Nephron (organoid): Measurements from ENCODE around the gene NT5C3A.

Experiments used
- H3K27ac Mint-ChIP-seq, 3 experiments: 2 replicates each; pipeline ENCODE4 v1.8.0; 2020; ENCODE audit warnings: mixed read lengths in 3 of 3, mild to moderate bottlenecking in 2 of 3, moderate library complexity in 1 of 3
- H3K27me3 Mint-ChIP-seq: 2 replicates; pipeline ENCODE4 v1.8.0; 2021; ENCODE audit warnings: low read depth, mild to moderate bottlenecking, moderate library complexity, mixed read lengths
- H3K36me3 Mint-ChIP-seq: 2 replicates; pipeline ENCODE4 v1.8.0; 2020; ENCODE audit warnings: low read depth, mixed read lengths
- H3K4me1 Mint-ChIP-seq: 2 replicates; pipeline ENCODE4 v1.8.0; 2020; ENCODE audit warnings: mixed read lengths
- H3K4me3 Mint-ChIP-seq, 3 experiments: 2 replicates each; pipeline ENCODE4 v1.8.0; 2020; ENCODE audit warnings: mild to moderate bottlenecking in 3 of 3, mixed read lengths in 3 of 3, moderate library complexity in 2 of 3
- H3K9me3 Mint-ChIP-seq: 2 replicates; pipeline ENCODE4 v1.8.0; 2020; ENCODE audit warnings: mixed read lengths
- CTCF ChIP-seq, 3 experiments: fragments of 200-600 bp; sonication (generic); IDR thresholded peaks; one replicate each; pipeline ENCODE4 v1.5.0; 2021; ENCODE audit warnings: antibody characterized with exemption in 3 of 3; ENCODE audit not compliant: unreplicated experiment in 3 of 3

Gene NT5C3A

GRCh38 chr7:33091641-33092191 is 29.1 kb upstream of the NT5C3A start:
- Mint-ChIP-seq H3K27me3 (no peaks in the 10 kb centered on the region), H3K9me3 (no peaks in the 10 kb centered on the region), H3K27ac (no peak overlapping the region), H3K4me3 (no peak overlapping the region), H3K4me1 (no peaks in the 10 kb centered on the region), H3K36me3 (peaks cover 42% of the 10 kb centered on the region)
- no peak for TF ChIP-seq CTCF (IDR thresholded peaks at IDR 0.05; ENCODE audit: unreplicated experiment in 3 of 3)

- no peaks in the 10 kb centered on the region for H3K4me1 Mint-ChIP-seq
- H3K27me3 Mint-ChIP-seq = no peaks in the 10 kb centered on the region
- no peak overlapping the region for H3K4me3 Mint-ChIP-seq
- no peak overlapping the region for H3K27ac Mint-ChIP-seq
- H3K9me3 Mint-ChIP-seq = no peaks in the 10 kb centered on the region
- H3K36me3 Mint-ChIP-seq = peaks cover 36% of the 10 kb centered on the region
- TF ChIP-seq CTCF (IDR thresholded peaks at IDR 0.05; ENCODE audit: unreplicated experiment in 3 of 3) = no peak
Measured at GRCh38 chr7:33091111-33091531, 28.5 kb upstream of the NT5C3A start.

GRCh38 chr7:33089142-33089541 is 26.6 kb upstream of the NT5C3A start:
- Mint-ChIP-seq H3K36me3 (peaks cover 19% of the 10 kb centered on the region), H3K4me1 (no peaks in the 10 kb centered on the region), H3K27ac (no peak overlapping the region), H3K27me3 (no peaks in the 10 kb centered on the region), H3K9me3 (no peaks in the 10 kb centered on the region), H3K4me3 (no peak overlapping the region)
- no peak for TF ChIP-seq CTCF (IDR thresholded peaks at IDR 0.05; ENCODE audit: unreplicated experiment in 3 of 3)

GRCh38 chr7:33087858-33088257 is 25.3 kb upstream of the NT5C3A start:
- H3K4me3 Mint-ChIP-seq = no peak overlapping the region
- no peak for TF ChIP-seq CTCF (IDR thresholded peaks at IDR 0.05; ENCODE audit: unreplicated experiment in 3 of 3)
- H3K9me3 Mint-ChIP-seq = no peaks in the 10 kb centered on the region
- peaks cover 4% of the 10 kb centered on the region for H3K27me3 Mint-ChIP-seq
- no peaks in the 10 kb centered on the region for H3K4me1 Mint-ChIP-seq
- H3K27ac Mint-ChIP-seq = no peak overlapping the region
- H3K36me3 Mint-ChIP-seq = peaks cover 6% of the 10 kb centered on the region

GRCh38 chr7:33087356-33087755 is 24.8 kb upstream of the NT5C3A start:
- no peaks in the 10 kb centered on the region for H3K4me1 Mint-ChIP-seq
- TF ChIP-seq CTCF (IDR thresholded peaks at IDR 0.05; ENCODE audit: unreplicated experiment in 3 of 3) = no peak
- no peak overlapping the region for H3K27ac Mint-ChIP-seq
- peaks cover 1% of the 10 kb centered on the region for H3K36me3 Mint-ChIP-seq
- H3K27me3 Mint-ChIP-seq = peaks cover 4% of the 10 kb centered on the region
- H3K9me3 Mint-ChIP-seq = no peaks in the 10 kb centered on the region
- H3K4me3 Mint-ChIP-seq = no peak overlapping the region
